Spleen (tissue), 7 donors: ENCODE results near the gene LGMN.

Experiments used
- CTCF ChIP-seq, 11 experiments: fragments of 200-600 bp in 7 of 11; fragments of 450-650 bp in 4 of 11; sonication (generic) in 4 of 11; IDR thresholded peaks in 8 of 11; conservative IDR thresholded peaks in 3 of 11; 1 replicate in 7 of 11; 2 replicates in 4 of 11; pipeline versions ENCODE4 v1.4.0 to v1.8.0; 2016 to 2021; ENCODE audit warnings: antibody characterized with exemption in 11 of 11, inconsistent platforms in 4 of 11, mild to moderate bottlenecking in 1 of 11
- POLR2A ChIP-seq, 3 donors: fragments of 450-650 bp; IDR thresholded peaks; one replicate each; pipeline ENCODE4 v1.5.1; 2017; ENCODE audit warnings: antibody characterized with exemption in 3 of 3, mild to moderate bottlenecking in 1 of 3
- donor health status: DM: no; HTN: no; CAD: no; lungs with moderate emphysema.
- donor health status: DM: no; HTN: no; CAD: no.
- donor health status: DM: no; HTN: no; CAD: no.

GRCh38 chr14:92733007-92733406, 15.4 kb downstream of the LGMN start:
- TF ChIP-seq CTCF (IDR thresholded peaks at IDR 0.05 in 8 of 11, conservative IDR thresholded peaks at IDR 0.05 in 3 of 11) (no peak), POLR2A (IDR thresholded peaks at IDR 0.05) (no peak)
